HUDEP-2 (cell line): ENCODE measurements around the gene SMIM35.

Experiments used
- DNase-seq, 76 experiments: peaks; one replicate each; lab custom pipeline; 2025; ENCODE audit not compliant: unreplicated experiment in 76 of 76; lab: John Stamatoyannopoulos, UW

Gene SMIM35

DNA sequence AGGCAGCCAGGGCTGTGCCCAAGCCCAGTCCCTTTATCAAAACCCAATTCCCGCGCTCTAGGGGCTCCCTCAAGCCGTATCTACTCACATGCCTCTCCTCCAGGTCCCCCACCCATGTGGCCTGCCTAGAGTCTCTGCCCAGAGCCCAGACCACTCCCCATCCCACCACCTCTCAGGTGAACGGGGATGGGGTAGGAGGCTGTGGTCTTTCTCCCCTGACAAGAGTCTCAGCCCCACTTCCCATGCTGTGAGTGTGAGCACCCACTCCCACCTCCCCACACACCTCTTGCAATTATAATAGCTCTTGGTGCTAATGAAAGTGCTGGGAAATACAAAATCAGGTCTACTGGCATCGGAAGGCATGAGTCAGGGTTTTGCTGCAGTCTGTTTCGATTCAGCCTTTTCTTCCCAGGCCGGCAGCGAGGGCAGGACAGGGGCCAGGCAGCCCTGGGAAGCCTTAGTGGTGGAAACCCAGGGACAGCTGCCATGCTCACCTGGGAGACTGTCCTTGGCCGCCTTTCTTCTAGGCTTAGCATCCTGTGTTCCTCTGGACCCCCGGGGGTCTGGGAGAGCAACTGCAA lies 26.6 kb downstream of the SMIM35 start:
- DNase-seq: no peak

- DNase-seq: no peak
Measured at GRCh38 chr11:118059246-118059940, 27.4 kb downstream of the SMIM35 start.

DNA sequence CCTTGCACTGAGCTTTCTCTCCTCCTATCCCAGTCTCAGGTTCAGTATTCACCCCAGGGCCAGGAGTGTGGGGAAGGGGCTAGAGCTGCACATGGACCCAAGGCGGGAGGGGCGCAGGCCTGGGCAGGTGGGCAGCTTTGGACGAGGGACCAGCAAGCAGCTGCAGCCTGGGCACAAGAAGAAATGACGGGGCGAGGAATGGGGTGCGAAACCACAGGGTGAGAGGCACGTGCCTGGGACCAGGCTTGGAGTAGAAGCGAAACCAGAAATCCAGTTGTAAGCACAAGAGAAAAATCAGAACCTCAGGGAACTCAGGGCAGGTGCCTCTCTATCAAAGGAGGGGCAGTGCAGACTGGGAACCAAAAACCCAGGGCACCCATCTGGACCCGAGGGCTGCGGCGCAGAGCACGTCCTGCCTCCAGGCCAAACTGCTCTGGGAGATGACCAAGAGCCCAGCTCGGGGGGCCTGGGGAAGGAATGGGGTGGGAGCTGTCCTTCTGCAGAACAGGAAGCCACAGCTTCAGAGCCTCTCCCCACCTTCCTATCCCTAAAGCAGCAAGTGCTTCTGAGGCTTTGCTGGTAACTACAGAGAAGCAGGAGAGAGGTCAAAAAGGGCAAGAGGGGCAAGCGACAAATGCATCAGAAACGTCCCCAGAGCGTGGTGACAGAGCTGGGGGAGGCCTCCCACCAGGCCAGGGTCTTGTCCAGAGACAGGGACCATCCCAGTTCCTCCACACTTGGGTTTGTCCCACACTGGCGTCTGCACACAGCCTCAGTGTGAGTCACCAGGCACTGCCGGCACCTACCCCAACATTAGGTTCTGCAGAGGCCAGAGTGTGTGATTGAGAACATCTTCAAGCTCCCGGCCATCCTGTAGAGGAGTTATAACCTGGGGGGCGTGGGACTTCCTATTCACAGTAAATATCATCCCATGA lies 28.2 kb downstream of the SMIM35 start:
- no peak for DNase-seq

- no peak for DNase-seq
Measured at GRCh38 chr11:118057251-118058145, 29.3 kb downstream of the SMIM35 start.

DNA sequence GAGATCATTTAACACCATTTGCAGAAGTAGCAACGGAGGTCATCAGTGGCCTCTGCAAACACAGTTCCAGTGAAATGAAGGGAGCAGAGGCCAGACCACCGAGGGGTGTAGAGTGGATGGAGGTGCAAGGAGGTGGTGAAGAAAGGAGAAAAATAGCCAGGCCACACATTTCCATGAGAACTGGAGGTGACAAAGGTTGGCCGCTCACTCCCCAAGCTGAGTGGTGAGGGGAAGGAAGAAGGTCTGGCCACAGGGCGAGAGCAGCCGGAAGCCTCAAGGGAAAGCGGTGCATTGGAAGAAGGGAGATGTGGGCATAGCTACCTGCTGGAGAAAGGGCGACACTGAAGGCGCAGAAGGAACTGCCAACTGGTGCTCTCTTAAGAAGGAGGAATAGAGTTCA lies 30.0 kb downstream of the SMIM35 start:
- DNase-seq: no peak

DNA sequence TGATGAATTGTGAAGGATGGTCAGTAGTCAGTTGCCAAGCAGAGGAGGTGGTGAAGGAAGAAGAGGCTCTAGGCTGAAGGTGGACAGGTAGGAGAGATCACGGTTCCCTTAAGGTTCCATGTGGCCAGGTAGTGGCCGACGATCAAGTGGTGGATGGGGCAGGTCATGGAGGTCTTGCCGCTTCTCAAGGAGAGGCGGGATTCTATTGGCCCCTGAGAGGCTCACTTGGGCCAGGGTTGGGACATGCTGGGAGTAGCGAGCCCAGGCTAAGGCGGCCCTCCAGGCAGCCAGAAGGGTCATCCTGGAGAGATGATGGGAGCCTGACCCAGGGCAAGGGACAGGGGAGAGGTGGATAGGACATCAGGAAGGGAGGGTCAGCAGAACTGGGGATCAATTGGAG lies 30.8 kb downstream of the SMIM35 start:
- no peak for DNase-seq

DNA sequence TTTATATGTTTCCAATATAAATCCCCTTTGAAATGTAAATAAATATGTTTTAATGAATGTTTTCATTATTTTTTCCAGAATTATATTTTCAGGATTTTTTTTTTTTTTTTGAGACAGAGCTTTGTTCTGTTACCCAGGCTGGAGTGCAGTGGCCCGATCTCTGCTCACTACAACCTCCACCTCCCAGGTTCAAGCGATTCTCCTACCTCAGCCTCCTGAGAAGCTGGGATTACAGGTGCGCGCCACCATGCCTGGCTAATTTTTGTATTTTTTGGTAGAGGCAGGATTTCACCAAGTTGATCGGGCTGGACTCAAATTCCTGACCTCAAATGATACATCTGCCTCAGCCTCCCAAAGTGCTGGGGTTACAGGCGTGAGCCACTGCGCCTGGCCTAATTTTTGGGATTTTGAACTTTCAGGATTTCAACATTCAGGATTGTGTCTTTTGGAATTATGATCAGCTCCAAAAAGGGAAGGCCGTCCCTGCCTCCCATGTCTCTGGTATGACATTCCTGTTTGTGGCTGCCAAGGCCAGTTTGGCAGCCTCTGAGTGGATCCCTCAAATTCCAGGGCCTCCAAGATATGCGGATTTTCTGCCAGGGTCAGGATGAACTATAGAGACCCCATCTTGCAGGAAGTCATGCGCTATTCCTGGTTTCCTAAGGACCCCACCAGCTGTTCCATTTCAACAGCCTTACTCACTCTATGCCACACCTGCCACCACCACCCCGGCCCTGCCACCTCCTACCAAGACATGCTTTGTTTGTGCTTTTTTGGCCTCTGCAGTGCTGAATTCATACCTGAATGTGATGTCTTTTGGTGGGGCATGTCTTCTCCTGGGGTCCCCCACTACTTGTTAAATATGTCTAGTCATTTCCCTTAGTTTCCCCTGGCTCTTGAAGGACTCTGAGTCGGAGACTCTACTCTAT lies 31.8 kb downstream of the SMIM35 start:
- no peak for DNase-seq

DNA sequence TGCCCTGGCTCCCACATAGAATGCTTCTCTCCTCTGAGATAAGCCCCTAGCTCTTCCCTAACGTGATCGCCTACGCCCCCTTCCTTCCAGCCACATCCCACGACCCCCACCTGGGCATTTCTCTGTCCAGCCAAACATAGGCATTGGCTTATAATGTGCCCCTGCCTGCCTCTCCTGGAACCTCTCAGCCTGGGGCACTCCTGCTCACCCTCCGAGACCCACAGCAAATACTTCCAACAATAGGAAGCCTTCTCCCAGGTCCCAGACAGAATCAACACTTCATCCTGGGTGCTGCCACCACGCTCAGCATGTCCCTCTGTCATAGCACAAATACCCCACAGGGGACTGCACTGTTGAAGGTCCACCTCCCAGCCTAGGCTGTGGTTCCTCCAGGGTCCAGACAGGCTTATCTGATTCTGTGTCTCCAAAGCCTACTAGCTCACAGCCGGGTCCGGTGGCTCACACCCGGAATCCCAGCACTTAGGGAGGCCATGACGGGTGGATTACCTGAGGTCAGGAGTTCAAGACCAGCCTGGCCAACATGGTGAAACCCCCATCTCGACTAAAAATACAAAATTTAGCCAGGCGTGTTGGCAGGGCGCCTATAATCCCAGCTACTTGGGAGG lies 34.1 kb downstream of the SMIM35 start:
- DNase-seq: no peak

DNA sequence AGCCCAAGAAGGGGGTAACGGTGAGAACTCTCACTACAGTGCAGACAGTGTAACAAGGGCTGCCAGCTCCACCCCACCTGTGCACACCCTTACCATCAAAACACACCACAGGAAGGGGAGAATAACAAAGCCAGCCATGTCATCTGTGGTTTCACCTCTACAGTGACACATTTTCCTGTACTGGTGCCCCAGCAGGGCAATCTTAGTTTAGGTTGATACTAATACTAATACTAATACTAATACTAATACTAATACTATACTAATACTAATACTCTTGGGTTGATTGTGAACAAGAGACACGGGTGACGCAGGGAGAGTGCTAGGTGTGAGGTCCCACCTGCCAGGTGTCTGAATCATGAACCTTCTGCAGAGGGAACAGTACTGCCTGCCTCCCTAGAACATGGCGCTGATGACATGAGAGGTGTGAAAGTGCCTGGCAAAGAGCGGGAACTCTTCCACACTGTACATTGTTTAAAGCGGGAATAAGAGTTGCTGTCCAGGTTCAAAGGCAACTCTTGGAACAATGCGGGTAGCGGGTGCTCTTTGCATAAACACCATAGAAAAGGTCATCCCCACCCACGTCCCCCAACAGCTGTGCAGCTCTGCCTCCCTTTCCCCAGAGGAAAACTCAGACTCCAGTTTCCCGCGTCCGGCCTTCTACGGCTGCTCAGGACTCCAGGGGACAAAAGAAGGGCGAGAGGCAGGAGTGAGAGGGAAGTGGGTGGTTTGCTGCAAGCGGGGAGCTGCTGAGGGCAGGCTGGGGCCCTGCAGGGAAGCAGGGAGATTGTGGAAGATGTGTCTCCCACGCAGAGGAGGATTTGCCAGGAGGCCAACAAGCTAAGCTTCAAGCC lies 34.9 kb downstream of the SMIM35 start:
- no peak for DNase-seq

GRCh38 chr11:118051136-118051610 lies 35.6 kb downstream of the SMIM35 start:
- no peak for DNase-seq

- DNase-seq: no peak
Measured at GRCh38 chr11:118050208-118050891, 36.4 kb downstream of the SMIM35 start.

- no peak for DNase-seq
Measured at GRCh38 chr11:118049771-118050170, 37.0 kb downstream of the SMIM35 start.

GRCh38 chr11:118048472-118049370 lies 38.0 kb downstream of the SMIM35 start:
- no peak for DNase-seq

DNA sequence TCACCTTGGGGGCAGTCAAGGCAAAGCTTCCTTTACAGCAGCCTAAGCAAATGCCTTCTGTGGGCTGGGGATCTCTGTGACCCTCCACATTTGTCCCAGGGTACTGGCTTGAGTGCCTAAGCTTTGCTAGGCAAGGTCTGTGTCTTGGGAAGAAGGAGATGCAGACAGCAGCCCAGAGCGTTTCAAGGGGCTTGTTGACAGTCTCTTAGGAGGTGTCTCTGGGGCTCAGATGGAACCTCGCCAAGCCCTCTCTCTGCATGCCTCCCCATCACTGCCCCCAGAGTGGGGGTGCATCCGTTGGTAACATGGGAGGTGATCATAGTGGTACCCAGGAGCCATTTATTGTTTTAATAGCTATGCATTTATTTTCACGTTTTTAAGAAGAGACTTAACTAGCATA lies 39.0 kb downstream of the SMIM35 start:
- DNase-seq: no peak

GRCh38 chr11:118046964-118047700 lies 39.6 kb downstream of the SMIM35 start:
- DNase-seq: no peak
